Caco-2 (cell line): ENCODE measurements around the gene OSBPL8. TPM values are rescaled to one million over a fixed set of nuclear protein-coding genes. Genes with fewer than 3 reads are reported as not detected.
A peak's percentile ranks its signal among the peaks of the same experiment; 100 is the strongest.

Experiments used
- BruUV-seq: library from RNA; stranded (reverse); fragments of 400-500 nt; replicated peaks from 2 replicates; lab custom pipeline; 2021; lab: Mats Ljungman, UMichigan
- CTCF ChIA-PET: fragments of 300-600 bp; sonication (Branson Sonifier 250); formaldehyde crosslinking; loops from one replicate; lab custom pipeline; 2022; ENCODE audit warnings: antibody characterized with exemption; lab: Charles Lee
- POLR2A ChIA-PET: fragments of 300-600 bp; sonication (Branson Sonifier 250); formaldehyde crosslinking; loops from one replicate; lab custom pipeline; 2022; ENCODE audit warnings: antibody characterized with exemption; lab: Charles Lee
- DNase-seq, 2 experiments: peaks; one replicate each; pipeline versions ENCODE4 v3.0.0 to v3.0.0-alpha.2; 2020 to 2022
- H3K27me3 ChIP-seq: replicated peaks from 2 replicates; pipeline ENCODE4 v1.6.0; 2011; ENCODE audit warnings: low read length; ENCODE audit not compliant: control insufficient read depth, insufficient read depth
- H3K36me3 ChIP-seq: 2 replicates; pipeline ENCODE4 v1.5.1; 2011; ENCODE audit warnings: low read length; ENCODE audit not compliant: control insufficient read depth, insufficient read depth
- H3K4me1 ChIP-seq: fragments of 250-450 bp; sonication (Bioruptor Pico); 2 replicates; pipeline ENCODE4 v1.5.1; 2020; ENCODE audit warnings: mild to moderate bottlenecking
- H3K4me3 ChIP-seq: 2 replicates; pipeline ENCODE4 v1.5.1; 2011; ENCODE audit warnings: low read depth, mild to moderate bottlenecking, control low read depth, low read length
- H3K9me3 ChIP-seq: fragments of 250-450 bp; sonication (Bioruptor Pico); 2 replicates; pipeline ENCODE4 v1.5.1; 2020; ENCODE audit warnings: mild to moderate bottlenecking, moderate library complexity
- H3K27ac Mint-ChIP-seq: one replicate; pipeline ENCODE4 v1.8.0; 2022; ENCODE audit warnings: mixed read lengths; ENCODE audit not compliant: unreplicated experiment
- H3K27me3 Mint-ChIP-seq: one replicate; pipeline ENCODE4 v1.8.0; 2022; ENCODE audit warnings: mixed read lengths; ENCODE audit not compliant: insufficient read depth, unreplicated experiment
- H3K36me3 Mint-ChIP-seq: one replicate; pipeline ENCODE4 v1.8.0; 2022; ENCODE audit warnings: mild to moderate bottlenecking, mixed read lengths; ENCODE audit not compliant: insufficient read depth, unreplicated experiment
- H3K4me1 Mint-ChIP-seq: one replicate; pipeline ENCODE4 v1.8.0; 2022; ENCODE audit warnings: low read depth, mixed read lengths; ENCODE audit not compliant: unreplicated experiment
- H3K4me3 Mint-ChIP-seq: one replicate; pipeline ENCODE4 v1.8.0; 2022; ENCODE audit warnings: mild to moderate bottlenecking, moderate library complexity, mixed read lengths; ENCODE audit not compliant: unreplicated experiment
- H3K9me3 Mint-ChIP-seq: one replicate; pipeline ENCODE4 v1.8.0; 2022; ENCODE audit warnings: mixed read lengths; ENCODE audit not compliant: unreplicated experiment
- intact Hi-C: fragments of 100-400 bp; cut with micrococcal nuclease; formaldehyde crosslinking; loops from one replicate; pipeline ENCODE4 v1.10.0; 2022; ENCODE audit not compliant: unreplicated experiment
- total RNA-seq: library from RNA; stranded (reverse); gene quantifications from 2 replicates; pipeline ENCODE4 v1.2.3, GENCODE V29; 2022
- TF ChIP-seq, protein P1 (sequence below), 2 experiments: fragments of 200-600 bp in 1 of 2; IDR thresholded peaks; 1 replicate in 1 of 2; 2 replicates in 1 of 2; pipeline versions ENCODE4 v1.5.1 to v1.8.0; 2011 to 2022; ENCODE audit warnings: antibody characterized with exemption in 1 of 2, control low read depth in 1 of 2, inconsistent platforms in 1 of 2, low read depth in 1 of 2, low read length in 1 of 2, mild to moderate bottlenecking in 1 of 2, moderate library complexity in 1 of 2; ENCODE audit not compliant: insufficient read depth in 1 of 2, severe bottlenecking in 1 of 2, unreplicated experiment in 1 of 2

Gene OSBPL8
- total RNA-seq, 1 experiment from 2014 or later = 50.0 TPM

DNA sequence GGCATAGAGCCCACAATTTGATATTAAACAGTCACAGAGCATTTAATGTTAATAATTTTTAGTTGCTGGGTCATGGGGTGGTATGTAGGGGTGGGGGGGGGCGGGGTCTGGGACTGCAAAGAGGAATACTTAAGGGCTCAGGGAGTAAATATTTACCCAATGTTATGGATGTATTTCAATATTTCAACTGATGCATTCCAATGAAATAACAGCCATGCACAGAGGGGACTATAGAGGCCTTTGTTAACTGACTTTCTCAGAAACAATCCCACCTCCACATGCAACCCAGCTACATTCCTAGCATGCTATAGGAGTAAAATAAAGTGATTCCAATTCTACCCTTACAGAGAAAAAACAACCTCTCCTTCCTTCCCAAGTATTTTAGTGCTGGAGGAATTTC lies 203.5 kb downstream of the OSBPL8 start:
- Mint-ChIP-seq H3K4me1 (no peaks in the 10 kb centered on the region), H3K9me3 (no peaks in the 10 kb centered on the region), H3K36me3 (peaks cover 19% of the 10 kb centered on the region), H3K27me3 (no peaks in the 10 kb centered on the region), H3K27ac (no peak overlapping the region), H3K4me3 (no peak overlapping the region)
- TF ChIP-seq, protein P1, sequence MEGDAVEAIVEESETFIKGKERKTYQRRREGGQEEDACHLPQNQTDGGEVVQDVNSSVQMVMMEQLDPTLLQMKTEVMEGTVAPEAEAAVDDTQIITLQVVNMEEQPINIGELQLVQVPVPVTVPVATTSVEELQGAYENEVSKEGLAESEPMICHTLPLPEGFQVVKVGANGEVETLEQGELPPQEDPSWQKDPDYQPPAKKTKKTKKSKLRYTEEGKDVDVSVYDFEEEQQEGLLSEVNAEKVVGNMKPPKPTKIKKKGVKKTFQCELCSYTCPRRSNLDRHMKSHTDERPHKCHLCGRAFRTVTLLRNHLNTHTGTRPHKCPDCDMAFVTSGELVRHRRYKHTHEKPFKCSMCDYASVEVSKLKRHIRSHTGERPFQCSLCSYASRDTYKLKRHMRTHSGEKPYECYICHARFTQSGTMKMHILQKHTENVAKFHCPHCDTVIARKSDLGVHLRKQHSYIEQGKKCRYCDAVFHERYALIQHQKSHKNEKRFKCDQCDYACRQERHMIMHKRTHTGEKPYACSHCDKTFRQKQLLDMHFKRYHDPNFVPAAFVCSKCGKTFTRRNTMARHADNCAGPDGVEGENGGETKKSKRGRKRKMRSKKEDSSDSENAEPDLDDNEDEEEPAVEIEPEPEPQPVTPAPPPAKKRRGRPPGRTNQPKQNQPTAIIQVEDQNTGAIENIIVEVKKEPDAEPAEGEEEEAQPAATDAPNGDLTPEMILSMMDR (IDR thresholded peaks at IDR 0.05; ENCODE audit: insufficient read depth in 1 of 2, low read depth in 1 of 2, low read length in 1 of 2, severe bottlenecking in 1 of 2, unreplicated experiment in 1 of 2) = no peak
- ChIA-PET POLR2A (no interaction called here), CTCF (interaction anchor here (0.5 kb wide), 1 partner anchor 245 kb away, joined by 5 read pairs; no protein-coding TSS in a partner anchor)
- Histone ChIP-seq H3K27me3 (no peaks in the 10 kb centered on the region), H3K36me3 (no peaks in the 10 kb centered on the region), H3K9me3 (no peaks in the 10 kb centered on the region), H3K4me1 (0 out of 2 replicates have a peak, but pooled peaks cover 3% of the 10 kb centered on the region), H3K4me3 (no peak overlapping the region)
- intact Hi-C loops = no loop called here
- BruUV-seq = no TSS peak
- DNase-seq = no peak

DNA sequence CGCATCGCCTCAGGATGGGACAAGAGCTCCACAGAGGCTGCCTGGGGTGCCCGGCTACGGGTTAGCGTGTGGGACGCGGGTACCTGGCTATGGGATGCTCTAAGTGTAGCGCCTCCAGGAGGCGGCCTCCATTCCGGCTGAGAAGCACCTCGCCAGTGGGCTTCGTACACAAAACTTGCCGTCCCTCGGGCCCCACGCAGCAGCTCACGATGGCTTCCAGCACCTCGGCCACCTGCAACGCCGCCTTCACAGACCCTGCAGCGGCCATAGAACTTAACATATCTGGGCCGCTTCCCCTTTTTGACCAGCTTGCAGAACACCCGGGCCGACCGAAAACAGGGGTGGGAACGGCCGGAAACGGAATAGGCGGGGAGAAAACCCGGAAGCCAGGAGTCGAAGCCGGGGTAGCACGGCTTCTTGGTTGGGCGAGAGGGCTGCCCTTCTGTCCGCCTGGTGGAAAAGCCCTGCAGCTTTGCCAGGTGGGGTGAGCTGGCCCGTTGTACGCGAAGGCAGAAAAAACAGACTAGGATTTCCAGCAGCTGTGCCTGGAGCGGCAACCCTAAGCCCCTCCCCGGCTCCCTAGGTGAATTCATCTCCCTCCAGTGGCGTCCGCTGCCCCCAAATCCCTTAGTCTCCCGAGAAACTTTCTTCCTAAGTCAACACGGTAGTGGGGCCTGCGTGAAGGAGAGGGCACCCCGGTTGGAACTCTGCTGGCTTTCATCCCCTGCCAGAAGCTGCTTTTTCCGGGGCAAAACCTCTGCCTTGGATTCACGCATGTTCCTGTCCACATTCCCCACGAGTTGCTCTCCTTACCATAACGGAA lies 211.3 kb downstream of the OSBPL8 start, which contains the start of gene BBS10:
BBS10 (minus strand) TSS at position 337 of the 823 bp plus-strand sequence; CDS start at position 280, 57 bp downstream.
- ChIA-PET CTCF (interaction anchor here (0.8 to 2.3 kb wide), 3 partner anchors 11 to 268 kb away, joined by 3 to 17 read pairs (median 4); no protein-coding TSS in a partner anchor), POLR2A (interaction anchor here (0.6 to 0.7 kb wide), 3 partner anchors 264 to 681 kb away, joined by 3 read pairs; partner anchors contain the start of gene NAP1L1)
- DNase-seq = peak; percentile 91
- Histone ChIP-seq H3K4me1 (peaks cover 5% of the 10 kb centered on the region; the same call in 1 of the 2 replicates), H3K27me3 (no peaks in the 10 kb centered on the region; the same call in 1 of the 2 replicates), H3K4me3 (peak within 1 kb of the TSS; percentile 57), H3K9me3 (no peaks in the 10 kb centered on the region), H3K36me3 (no peaks in the 10 kb centered on the region)
- peak within 1 kb of the TSS; percentile 83 for H3K27ac Mint-ChIP-seq
- intact Hi-C loops = loop anchor here (1.0 to 5.0 kb wide), 7 partner anchors 107 to 836 kb away; partner anchors contain the start of genes KRR1, NAP1L1 and OSBPL8
- no peaks in the 10 kb centered on the region for H3K27me3 Mint-ChIP-seq
- H3K4me3 Mint-ChIP-seq = peak within 1 kb of the TSS; percentile 82
- no peaks in the 10 kb centered on the region for H3K9me3 Mint-ChIP-seq
- BruUV-seq = TSS peak; percentile 93
- peaks cover 18% of the 10 kb centered on the region for H3K36me3 Mint-ChIP-seq
- TF ChIP-seq, protein P1 (IDR thresholded peaks at IDR 0.05; ENCODE audit: insufficient read depth in 1 of 2, low read depth in 1 of 2, low read length in 1 of 2, severe bottlenecking in 1 of 2, unreplicated experiment in 1 of 2) = peak; percentile 40 to 63
- peaks cover 9% of the 10 kb centered on the region for H3K4me1 Mint-ChIP-seq

DNA sequence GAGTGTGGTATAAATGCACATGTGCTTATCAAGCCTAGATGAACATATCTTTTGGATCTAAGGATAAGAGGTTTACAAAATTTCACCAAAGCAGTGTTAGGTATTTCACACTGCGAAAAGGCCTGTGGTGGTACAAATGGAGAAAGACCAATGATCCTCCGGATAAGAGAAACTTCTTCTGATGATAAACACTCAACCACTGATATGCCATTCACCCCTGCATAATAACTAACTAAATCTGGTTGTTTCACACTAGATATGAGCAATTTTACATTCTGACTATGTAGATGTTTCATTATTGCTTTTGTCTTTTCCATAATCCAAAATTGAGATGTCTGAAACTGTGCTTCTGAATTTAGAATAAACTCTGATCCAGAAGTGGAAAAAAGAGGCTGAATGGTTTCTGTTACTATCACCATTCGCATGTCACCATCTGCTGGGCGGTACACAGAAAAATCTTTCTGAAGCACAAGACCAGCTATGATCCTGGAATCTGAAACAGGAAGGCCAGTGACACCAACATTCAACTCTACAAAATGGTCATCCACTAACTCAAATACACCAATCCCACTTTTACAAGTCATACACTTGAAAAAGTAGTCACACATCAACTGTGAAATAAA lies 212.7 kb downstream of the OSBPL8 start:
- peak; percentile 40 to 45 for DNase-seq
- peaks cover 5% of the 10 kb centered on the region; the same call in 1 of the 2 replicates for H3K4me1 ChIP-seq
- ChIA-PET POLR2A (no interaction called here), CTCF (interaction anchor here (0.8 to 2.3 kb wide), 7 partner anchors 62 to 315 kb away, joined by 3 to 17 read pairs (median 3); partner anchors contain the start of genes NAP1L1 and PHLDA1)
- Mint-ChIP-seq H3K36me3 (peaks cover 18% of the 10 kb centered on the region), H3K27me3 (no peaks in the 10 kb centered on the region), H3K4me1 (peaks cover 9% of the 10 kb centered on the region), H3K9me3 (no peaks in the 10 kb centered on the region), H3K27ac (no peak overlapping the region), H3K4me3 (peak overlapping the region; percentile 82)
- H3K36me3 ChIP-seq = no peaks in the 10 kb centered on the region
- H3K4me3 ChIP-seq = peak overlapping the region; percentile 57
- H3K27me3 ChIP-seq = no peaks in the 10 kb centered on the region; the same call in 1 of the 2 replicates
- TF ChIP-seq, protein P1 (IDR thresholded peaks at IDR 0.05; ENCODE audit: insufficient read depth in 1 of 2, low read depth in 1 of 2, low read length in 1 of 2, severe bottlenecking in 1 of 2, unreplicated experiment in 1 of 2) = peak in 1 of 2 experiments; percentile 50
- H3K9me3 ChIP-seq = no peaks in the 10 kb centered on the region
- intact Hi-C loops = loop anchor here (2.0 to 5.0 kb wide), 5 partner anchors 188 to 835 kb away; partner anchors contain the start of gene KRR1
- BruUV-seq = no TSS peak
